Activated CD4-positive, alpha-beta T cell treated with anti-CD3 and anti-CD28 coated beads, Interleukin-2, amount 10 ng/mL, durations not matched to agents 7 days and 5 days (primary cell): Measurements from ENCODE around the gene TFCP2. TPM values are rescaled to one million over a fixed set of nuclear protein-coding genes. Genes with fewer than 3 reads are reported as not detected.
A peak's percentile ranks its signal among the peaks of the same experiment; 100 is the strongest.

ENCODE experiments used
- CTCF ChIA-PET: fragments of 350-600 bp; sonication (Branson Sonifier 250); formaldehyde crosslinking; loops from one replicate; lab custom pipeline; 2021; ENCODE audit warnings: antibody characterized with exemption; lab: Charles Lee
- POLR2A ChIA-PET: fragments of 350-600 bp; sonication (Branson Sonifier 250); formaldehyde crosslinking; loops from one replicate; lab custom pipeline; 2021; ENCODE audit warnings: antibody characterized with exemption; lab: Charles Lee
- DNase-seq: peaks from one replicate; pipeline ENCODE4 v3.0.0-alpha.2; 2020
- H3K27ac Mint-ChIP-seq: one replicate; pipeline ENCODE4 v1.8.0; 2021; ENCODE audit warnings: mild to moderate bottlenecking, moderate library complexity, mixed read lengths
- H3K27me3 Mint-ChIP-seq: one replicate; pipeline ENCODE4 v1.8.0; 2021; ENCODE audit warnings: mixed read lengths
- H3K36me3 Mint-ChIP-seq: one replicate; pipeline ENCODE4 v1.8.0; 2021; ENCODE audit warnings: low read depth, mixed read lengths
- H3K4me1 Mint-ChIP-seq: one replicate; pipeline ENCODE4 v1.8.0; 2021; ENCODE audit warnings: mixed read lengths
- H3K4me3 Mint-ChIP-seq: one replicate; pipeline ENCODE4 v1.8.0; 2021; ENCODE audit warnings: mild to moderate bottlenecking, moderate library complexity, mixed read lengths
- H3K9me3 Mint-ChIP-seq: one replicate; pipeline ENCODE4 v1.8.0; 2021; ENCODE audit warnings: mixed read lengths
- total RNA-seq, 2 experiments: library from RNA; stranded (reverse); gene quantifications; one replicate each; pipeline ENCODE4 v1.2.3, GENCODE V29; 2021

The TFCP2 gene
- total RNA-seq, 2 experiments from 2014 or later = 39.2 to 40.9 TPM

DNA sequence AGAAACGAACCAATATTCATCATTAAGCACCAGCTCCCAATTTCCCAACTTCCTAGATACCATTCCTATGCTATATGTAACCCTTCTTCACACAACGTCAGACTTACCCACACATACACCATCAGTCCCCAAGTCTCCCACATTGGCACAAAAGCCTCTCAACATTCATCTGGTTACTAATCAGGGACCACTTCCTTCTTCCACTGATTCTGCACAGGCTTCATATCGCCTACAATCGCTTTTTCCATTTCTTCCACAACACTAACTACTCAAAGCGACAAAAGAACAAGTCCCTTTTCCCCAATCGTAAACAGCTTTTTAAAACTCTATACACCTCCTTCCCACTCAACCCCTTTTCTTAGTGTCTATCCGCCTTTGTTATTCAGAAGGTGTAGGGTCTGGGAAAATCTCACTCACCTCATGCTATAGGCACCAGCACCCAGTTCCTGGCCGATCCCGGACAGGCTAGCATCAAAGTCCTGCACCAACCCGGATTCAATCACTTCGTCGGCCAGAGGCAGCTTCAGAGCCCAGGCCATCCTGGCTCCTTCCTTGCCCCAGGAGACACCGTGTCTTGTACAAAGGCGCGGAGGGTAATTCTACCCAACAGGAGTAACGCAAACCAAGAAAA lies 936 bp downstream of the TFCP2 start:
- CTCF ChIA-PET = interaction anchor here (0.8 to 1.3 kb wide), 2 partner anchors 13 to 45 kb away, joined by 3 read pairs; partner anchors contain the start of gene POU6F1
- no peak overlapping the region for H3K4me3 Mint-ChIP-seq

DNA sequence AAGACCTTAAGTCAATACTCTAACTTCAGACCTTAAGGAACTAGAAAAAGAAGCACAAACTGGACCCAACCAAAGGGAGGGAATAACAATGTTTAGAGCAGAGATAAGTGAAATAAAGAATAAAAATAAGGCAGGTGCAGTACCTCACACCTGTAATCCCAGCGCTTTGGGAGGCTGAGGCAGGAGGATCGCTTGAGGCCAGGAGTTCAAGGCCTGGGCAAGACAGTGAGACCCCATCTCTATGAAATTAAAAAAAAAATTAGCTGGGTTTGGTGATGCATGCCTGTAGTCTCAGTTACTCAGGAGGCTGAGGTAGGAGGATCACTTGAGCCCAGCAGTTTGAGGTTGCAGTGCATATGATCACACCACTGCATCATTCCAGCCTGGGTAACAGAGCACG lies 9.1 kb downstream of the TFCP2 start:
- CTCF ChIA-PET = interaction anchor here (0.7 to 1.1 kb wide), 2 partner anchors 36 to 53 kb away, joined by 3 to 5 read pairs; no protein-coding TSS in a partner anchor
- H3K27me3 Mint-ChIP-seq = no peaks in the 10 kb centered on the region
- DNase-seq = no peak
- peaks cover 32% of the 10 kb centered on the region for H3K4me1 Mint-ChIP-seq
- POLR2A ChIA-PET = no interaction called here
- H3K27ac Mint-ChIP-seq = no peak overlapping the region
- peaks cover 5% of the 10 kb centered on the region for H3K9me3 Mint-ChIP-seq
- H3K4me3 Mint-ChIP-seq = no peak overlapping the region
- H3K36me3 Mint-ChIP-seq = peaks cover 34% of the 10 kb centered on the region

More for the DNA sequence above, 936 bp downstream of the TFCP2 start:
- DNase-seq = peak; percentile 15
- Mint-ChIP-seq H3K27ac (no peak overlapping the region), H3K36me3 (peaks cover 14% of the 10 kb centered on the region), H3K4me1 (peaks cover 9% of the 10 kb centered on the region), H3K27me3 (no peaks in the 10 kb centered on the region), H3K9me3 (no peaks in the 10 kb centered on the region)
- POLR2A ChIA-PET = interaction anchor here (0.6 kb wide), 1 partner anchor 642 kb away, joined by 3 read pairs; no protein-coding TSS in a partner anchor

DNA sequence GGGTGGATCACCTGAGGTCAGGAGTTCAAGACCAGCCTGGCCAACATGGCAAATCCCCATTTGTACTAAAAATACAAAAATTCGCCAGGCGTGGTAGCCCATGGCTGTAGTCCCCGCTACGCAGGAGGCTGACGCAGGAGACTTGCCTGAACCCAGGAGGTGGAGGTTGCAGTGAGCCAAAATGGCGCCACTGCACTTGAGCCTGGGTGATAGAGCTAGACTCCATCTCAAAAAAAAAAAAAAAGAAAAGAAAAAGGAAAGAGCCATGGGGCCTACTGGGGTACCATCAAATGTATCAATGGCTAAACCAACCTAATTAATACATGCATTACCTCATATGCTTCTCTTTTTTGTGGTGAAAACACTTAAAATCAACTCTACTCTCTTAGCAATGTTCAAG lies 10.7 kb downstream of the TFCP2 start:
- ChIA-PET POLR2A (no interaction called here), CTCF (interaction anchor here (0.6 kb wide), 1 partner anchor 30 kb away, joined by 3 read pairs; no protein-coding TSS in a partner anchor)
- DNase-seq = no peak
- H3K27ac Mint-ChIP-seq = no peak overlapping the region
- H3K27me3 Mint-ChIP-seq = no peaks in the 10 kb centered on the region
- H3K36me3 Mint-ChIP-seq = peaks cover 35% of the 10 kb centered on the region
- peaks cover 5% of the 10 kb centered on the region for H3K9me3 Mint-ChIP-seq
- peaks cover 35% of the 10 kb centered on the region for H3K4me1 Mint-ChIP-seq
- H3K4me3 Mint-ChIP-seq = no peak overlapping the region

DNA sequence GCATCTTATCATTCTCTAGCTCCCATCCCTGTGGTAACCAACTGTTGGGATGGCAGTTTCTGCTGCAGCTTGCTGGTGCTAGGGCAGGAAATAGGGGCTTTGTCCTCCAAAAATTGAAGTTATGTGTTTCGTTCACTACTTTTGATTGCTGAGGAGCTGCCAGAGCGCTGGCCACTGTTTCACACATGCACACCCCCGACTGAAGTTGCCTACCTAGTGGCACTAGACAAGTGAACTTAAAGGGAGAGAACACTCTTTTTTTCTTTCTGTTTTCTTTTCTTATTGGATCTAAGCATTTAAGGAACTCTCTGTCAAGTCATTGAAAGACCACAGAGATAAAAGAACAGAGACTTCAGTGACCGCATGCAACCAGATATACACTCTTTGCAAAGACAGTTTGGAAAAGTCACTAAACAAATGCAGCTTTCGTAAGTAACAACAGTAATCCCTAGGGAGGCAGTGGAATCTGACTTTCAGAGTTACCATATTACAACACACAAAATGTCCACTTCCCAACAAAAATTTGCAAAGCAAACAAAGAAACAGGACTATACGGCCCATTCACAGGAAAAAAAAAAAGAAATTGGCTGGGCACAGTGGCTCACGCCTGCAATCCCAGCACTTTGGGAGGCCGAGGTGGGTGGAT lies 12.0 kb downstream of the TFCP2 start:
- H3K27me3 Mint-ChIP-seq = no peaks in the 10 kb centered on the region
- CTCF ChIA-PET = no interaction called here
- DNase-seq = no peak
- H3K9me3 Mint-ChIP-seq = peaks cover 5% of the 10 kb centered on the region
- peaks cover 37% of the 10 kb centered on the region for H3K4me1 Mint-ChIP-seq
- H3K4me3 Mint-ChIP-seq = no peak overlapping the region
- peaks cover 35% of the 10 kb centered on the region for H3K36me3 Mint-ChIP-seq
- H3K27ac Mint-ChIP-seq = no peak overlapping the region
- POLR2A ChIA-PET = no interaction called here

DNA sequence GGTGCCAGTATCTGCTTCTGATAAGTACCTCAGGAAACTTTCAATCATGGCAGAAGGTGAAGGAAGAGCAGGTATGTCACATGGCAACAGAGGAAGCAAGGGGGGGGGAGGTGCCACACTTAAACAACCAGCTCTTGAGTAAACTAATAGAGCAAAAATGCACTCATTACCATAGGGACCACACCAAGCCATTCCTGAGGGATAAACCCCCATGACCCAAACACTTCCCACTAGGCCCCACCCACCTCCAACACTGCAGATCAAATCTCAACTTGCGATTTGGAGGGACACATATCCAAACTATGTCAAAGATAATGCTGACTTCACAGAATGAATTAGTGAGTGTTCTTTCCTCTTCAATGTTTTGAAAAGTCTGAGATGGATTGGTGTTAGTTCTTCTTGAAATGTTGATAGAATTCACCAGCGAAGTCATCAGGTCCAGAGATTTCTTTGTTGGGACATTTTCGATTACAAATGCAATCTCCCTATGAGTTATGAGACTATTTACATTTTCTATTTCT lies 16.6 kb downstream of the TFCP2 start:
- Mint-ChIP-seq H3K4me3 (no peak overlapping the region), H3K27ac (no peak overlapping the region), H3K27me3 (no peaks in the 10 kb centered on the region), H3K4me1 (peaks cover 21% of the 10 kb centered on the region), H3K36me3 (peaks cover 24% of the 10 kb centered on the region), H3K9me3 (no peaks in the 10 kb centered on the region)
- DNase-seq = no peak
- ChIA-PET CTCF (no interaction called here), POLR2A (no interaction called here)

DNA sequence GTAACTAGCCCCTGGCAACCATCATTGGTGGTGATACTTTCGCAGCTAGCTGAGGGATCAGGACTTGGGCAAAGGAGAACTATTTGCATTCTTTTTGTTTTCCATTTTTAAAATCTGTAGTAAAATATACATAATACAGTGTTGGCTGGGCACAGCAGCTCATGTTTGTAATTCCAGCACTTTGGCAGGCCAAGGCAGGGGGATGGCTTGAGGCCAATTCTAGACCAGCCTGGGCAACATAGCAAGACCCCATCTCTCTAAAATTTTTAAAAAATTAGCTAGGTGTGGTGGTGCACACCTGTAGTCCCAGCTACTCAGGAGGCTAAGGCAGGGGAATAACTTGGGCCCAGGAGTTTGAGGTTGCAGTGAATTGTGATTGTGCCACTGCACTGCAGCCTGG lies 20.0 kb downstream of the TFCP2 start:
- Mint-ChIP-seq H3K4me3 (no peak overlapping the region), H3K27me3 (no peaks in the 10 kb centered on the region), H3K9me3 (no peaks in the 10 kb centered on the region), H3K4me1 (peaks cover 9% of the 10 kb centered on the region), H3K36me3 (peaks cover 13% of the 10 kb centered on the region), H3K27ac (no peak overlapping the region)
- POLR2A ChIA-PET = no interaction called here
- CTCF ChIA-PET = interaction anchor here (1.1 kb wide), 1 partner anchor 36 kb away, joined by 3 read pairs; no protein-coding TSS in a partner anchor
- DNase-seq = no peak

DNA sequence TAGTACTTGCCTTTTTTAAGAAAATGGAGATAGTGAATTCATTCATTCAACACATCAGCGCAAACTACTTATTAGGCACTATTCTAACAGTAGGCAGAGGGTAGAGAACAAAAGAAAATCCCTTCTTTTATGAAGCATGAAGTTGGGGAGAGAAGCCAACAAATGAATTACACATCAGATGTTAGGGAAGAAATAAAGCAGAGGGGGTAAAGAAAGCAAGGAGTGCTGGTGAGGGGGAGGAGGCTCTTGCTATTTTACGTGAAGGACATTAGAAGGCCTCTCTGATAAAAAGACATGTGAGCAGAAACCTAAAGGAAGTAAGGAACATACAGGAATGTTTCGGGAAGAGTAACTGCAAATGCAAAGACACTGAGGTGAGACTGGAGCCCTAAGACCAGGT lies 22.2 kb downstream of the TFCP2 start:
- ChIA-PET POLR2A (no interaction called here), CTCF (no interaction called here)
- no peaks in the 10 kb centered on the region for H3K27me3 Mint-ChIP-seq
- H3K27ac Mint-ChIP-seq = no peak overlapping the region
- no peak for DNase-seq
- no peak overlapping the region for H3K4me3 Mint-ChIP-seq
- peaks cover 3% of the 10 kb centered on the region for H3K4me1 Mint-ChIP-seq
- peaks cover 8% of the 10 kb centered on the region for H3K36me3 Mint-ChIP-seq
- H3K9me3 Mint-ChIP-seq = no peaks in the 10 kb centered on the region

DNA sequence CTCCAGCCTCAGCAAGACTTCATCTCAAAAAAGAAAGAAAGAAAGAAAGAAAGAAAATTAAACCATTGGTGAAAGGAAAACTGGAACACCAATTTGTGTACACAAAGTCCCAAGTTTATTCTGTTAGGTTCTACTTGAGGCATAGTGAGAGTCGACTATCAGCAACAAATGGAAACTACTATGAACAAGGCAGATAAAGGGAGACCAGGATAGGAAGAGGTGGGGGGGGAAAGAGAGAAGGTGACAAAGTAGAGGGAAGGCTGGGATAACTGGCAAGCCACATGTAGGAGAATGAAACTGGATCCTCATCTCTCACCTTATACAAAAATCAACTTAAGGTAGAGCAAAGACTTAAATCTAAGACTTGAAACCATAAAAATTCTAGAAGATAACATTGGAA lies 25.6 kb downstream of the TFCP2 start:
- no peaks in the 10 kb centered on the region for H3K27me3 Mint-ChIP-seq
- no peak overlapping the region for H3K27ac Mint-ChIP-seq
- H3K4me3 Mint-ChIP-seq = no peak overlapping the region
- ChIA-PET POLR2A (interaction anchor here (0.6 kb wide), 1 partner anchor 18 kb away, joined by 3 read pairs; no protein-coding TSS in a partner anchor), CTCF (interaction anchor here (0.6 kb wide), 1 partner anchor 92 kb away, joined by 3 read pairs; no protein-coding TSS in a partner anchor)
- H3K9me3 Mint-ChIP-seq = no peaks in the 10 kb centered on the region
- DNase-seq = no peak
- H3K36me3 Mint-ChIP-seq = peaks cover 11% of the 10 kb centered on the region
- H3K4me1 Mint-ChIP-seq = peaks cover 3% of the 10 kb centered on the region

DNA sequence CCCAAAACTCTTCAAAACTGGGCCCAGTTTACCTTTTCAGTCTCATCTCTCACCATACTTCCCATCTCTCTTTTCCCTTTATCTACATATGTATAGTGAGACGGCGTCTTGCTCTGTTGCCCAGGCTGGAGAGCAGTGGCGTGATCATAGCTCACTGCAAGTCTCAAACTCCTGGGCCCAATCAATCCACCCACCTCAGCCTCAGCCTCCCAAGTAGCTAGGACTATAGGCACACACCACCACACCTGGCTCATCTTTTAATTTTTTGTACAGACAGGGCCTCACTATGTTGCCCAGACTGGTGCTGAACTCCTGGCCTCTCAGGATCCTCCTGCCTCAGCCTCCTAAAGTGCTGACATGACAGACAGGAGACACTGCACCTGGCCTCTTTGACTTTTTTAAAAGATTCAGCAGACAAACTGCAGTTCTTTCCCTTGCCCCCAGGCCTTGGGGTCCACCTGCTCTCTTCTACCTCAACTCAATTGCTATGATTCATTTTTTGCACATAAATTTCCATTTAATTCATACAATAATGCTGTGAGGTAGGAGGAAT lies 33.6 kb downstream of the TFCP2 start:
- H3K27me3 Mint-ChIP-seq = no peaks in the 10 kb centered on the region
- no peak for DNase-seq
- no peak overlapping the region for H3K27ac Mint-ChIP-seq
- ChIA-PET CTCF (no interaction called here), POLR2A (no interaction called here)
- no peak overlapping the region for H3K4me3 Mint-ChIP-seq
- H3K36me3 Mint-ChIP-seq = peaks cover 16% of the 10 kb centered on the region
- H3K4me1 Mint-ChIP-seq = no peaks in the 10 kb centered on the region
- H3K9me3 Mint-ChIP-seq = no peaks in the 10 kb centered on the region

DNA sequence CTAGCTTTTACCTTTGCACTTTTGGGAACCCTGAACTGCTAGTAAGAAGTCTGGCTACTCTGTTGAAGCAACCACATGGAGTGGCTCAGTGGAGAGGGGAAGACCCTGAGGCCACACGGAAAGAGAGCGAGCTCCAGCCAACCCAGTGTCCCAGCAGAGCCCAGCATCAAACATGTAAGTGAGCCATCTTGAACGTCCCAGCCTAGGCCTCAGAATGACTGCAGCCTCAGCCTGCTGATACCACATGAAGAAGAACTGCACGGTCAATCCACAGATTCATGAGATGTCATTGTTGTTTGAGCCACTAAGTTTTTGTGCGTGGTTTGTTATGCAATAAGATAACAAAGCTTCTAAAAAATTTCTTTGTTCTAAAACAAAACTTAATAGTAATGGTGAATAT lies 40.2 kb downstream of the TFCP2 start:
- Mint-ChIP-seq H3K27ac (no peak overlapping the region), H3K9me3 (no peaks in the 10 kb centered on the region), H3K36me3 (peaks cover 6% of the 10 kb centered on the region), H3K4me3 (no peak overlapping the region), H3K4me1 (no peaks in the 10 kb centered on the region), H3K27me3 (no peaks in the 10 kb centered on the region)
- ChIA-PET POLR2A (no interaction called here), CTCF (interaction anchor here (0.7 to 1.2 kb wide), 2 partner anchors 15 to 30 kb away, joined by 3 read pairs; no protein-coding TSS in a partner anchor)
- no peak for DNase-seq

DNA sequence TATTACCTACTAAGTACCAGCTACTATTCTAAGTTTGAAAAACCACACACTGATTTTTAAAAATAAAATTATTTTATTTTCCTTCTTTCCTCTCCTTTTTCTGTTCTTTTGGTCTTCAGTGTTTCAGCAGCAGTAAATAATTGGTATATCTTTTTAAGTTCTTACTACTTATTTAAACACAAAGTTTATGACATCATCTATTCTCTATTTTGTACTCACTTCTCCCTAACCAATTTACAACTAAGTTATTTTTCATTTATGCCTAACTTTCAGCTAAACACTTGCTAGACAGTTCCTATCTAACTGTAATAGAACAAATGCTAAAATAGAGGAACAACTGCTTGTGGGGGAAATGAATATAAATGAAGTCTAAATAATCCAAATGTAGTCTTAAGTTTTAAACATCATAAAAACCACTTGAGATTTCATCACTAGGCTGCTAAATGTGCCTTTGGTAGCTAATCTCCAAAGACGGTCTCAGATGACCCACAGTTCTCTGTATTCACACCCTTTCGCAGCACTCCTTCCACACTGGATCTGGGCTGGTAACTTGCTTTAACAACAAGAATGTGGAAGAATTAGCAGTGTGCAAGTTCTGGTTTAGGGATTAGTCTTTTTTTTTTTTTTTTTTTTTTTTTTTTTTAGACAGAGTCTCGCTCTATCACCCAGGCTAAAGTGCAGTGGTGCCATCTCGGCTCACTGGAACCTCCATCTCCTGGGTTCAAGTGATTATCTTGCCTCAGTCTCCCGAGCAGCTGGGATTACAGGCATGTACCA lies 41.0 kb downstream of the TFCP2 start:
- H3K27me3 Mint-ChIP-seq = no peaks in the 10 kb centered on the region
- peaks cover 6% of the 10 kb centered on the region for H3K36me3 Mint-ChIP-seq
- no peaks in the 10 kb centered on the region for H3K4me1 Mint-ChIP-seq
- peak overlapping the region; percentile 37 for H3K27ac Mint-ChIP-seq
- ChIA-PET CTCF (interaction anchor here (0.6 to 1.2 kb wide), 2 partner anchors 14 to 29 kb away, joined by 3 to 4 read pairs; no protein-coding TSS in a partner anchor), POLR2A (no interaction called here)
- H3K9me3 Mint-ChIP-seq = no peaks in the 10 kb centered on the region
- DNase-seq = no peak
- no peak overlapping the region for H3K4me3 Mint-ChIP-seq

DNA sequence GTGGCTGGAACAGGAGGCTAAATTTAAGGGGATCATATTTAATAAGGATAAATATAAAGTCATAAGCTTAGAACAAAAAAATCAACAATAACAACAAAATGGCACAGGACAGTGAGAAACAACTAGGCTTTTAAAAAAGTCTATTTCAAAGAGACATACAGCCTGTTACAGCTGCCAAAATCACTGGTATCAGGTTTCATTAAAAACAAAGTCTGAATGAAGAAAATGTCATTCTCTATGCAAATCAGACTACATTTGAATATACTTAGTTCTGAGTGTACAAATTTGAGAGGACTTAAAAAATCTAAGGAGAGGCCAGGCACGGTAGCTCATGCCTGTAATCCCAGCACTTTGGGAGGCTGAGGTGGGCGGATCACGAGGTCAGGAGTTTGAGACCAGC lies 44.0 kb downstream of the TFCP2 start:
- Mint-ChIP-seq H3K27ac (no peak overlapping the region), H3K4me3 (no peak overlapping the region), H3K36me3 (peaks cover 14% of the 10 kb centered on the region), H3K4me1 (no peaks in the 10 kb centered on the region), H3K27me3 (no peaks in the 10 kb centered on the region), H3K9me3 (no peaks in the 10 kb centered on the region)
- POLR2A ChIA-PET = no interaction called here
- DNase-seq = no peak
- CTCF ChIA-PET = interaction anchor here (0.9 kb wide), 2 partner anchors 60 to 365 kb away, joined by 3 read pairs; partner anchors contain the start of gene ATF1
